MCF 10A (cell line): ENCODE data around the gene GORASP2. TPM values are rescaled to one million over a fixed set of nuclear protein-coding genes. Genes with fewer than 3 reads are reported as not detected.

Experiments used
- BruUV-seq: library from RNA; stranded (reverse); fragments of 400-500 nt; replicated peaks from 2 replicates; lab custom pipeline; 2021; lab: Mats Ljungman, UMichigan
- CTCF ChIA-PET: fragments of 300-600 bp; sonication (Branson Sonifier 250); formaldehyde crosslinking; extraction: SDS; loops from one replicate; lab custom pipeline; 2021; ENCODE audit warnings: antibody characterized with exemption, inconsistent platforms; lab: Yijun Ruan, JAX
- POLR2A ChIA-PET: fragments of 300-600, 350-650 bp; sonication (Branson Sonifier 250); formaldehyde crosslinking; extraction: SDS; loops from one replicate; lab custom pipeline; 2020; ENCODE audit warnings: antibody characterized with exemption, inconsistent platforms; lab: Yijun Ruan, JAX
- DNase-seq: peaks from one replicate; pipeline ENCODE4 v3.0.0-alpha.2; 2018; ENCODE audit not compliant: unreplicated experiment
- H3K27ac Mint-ChIP-seq: one replicate; pipeline ENCODE4 v1.8.0; 2022; ENCODE audit warnings: mild to moderate bottlenecking, low read depth, mixed read lengths; ENCODE audit not compliant: unreplicated experiment
- H3K27me3 Mint-ChIP-seq: one replicate; pipeline ENCODE4 v1.8.0; 2022; ENCODE audit warnings: mixed read lengths; ENCODE audit not compliant: insufficient read depth, unreplicated experiment
- H3K36me3 Mint-ChIP-seq: one replicate; pipeline ENCODE4 v1.8.0; 2022; ENCODE audit warnings: mild to moderate bottlenecking, moderate library complexity, mixed read lengths; ENCODE audit not compliant: insufficient read depth, unreplicated experiment
- H3K4me1 Mint-ChIP-seq: one replicate; pipeline ENCODE4 v1.8.0; 2022; ENCODE audit warnings: mixed read lengths; ENCODE audit not compliant: insufficient read depth, unreplicated experiment
- H3K4me3 Mint-ChIP-seq: one replicate; pipeline ENCODE4 v1.8.0; 2022; ENCODE audit warnings: mild to moderate bottlenecking, moderate library complexity, mixed read lengths; ENCODE audit not compliant: unreplicated experiment
- H3K9me3 Mint-ChIP-seq: one replicate; pipeline ENCODE4 v1.8.0; 2022; ENCODE audit warnings: mixed read lengths; ENCODE audit not compliant: unreplicated experiment
- CTCF ChIP-seq: fragments of 200-600 bp; IDR thresholded peaks from one replicate; pipeline ENCODE4 v1.8.0; 2022; ENCODE audit warnings: antibody characterized with exemption, mild to moderate bottlenecking; ENCODE audit not compliant: unreplicated experiment
- intact Hi-C: fragments of 100-400 bp; cut with micrococcal nuclease; formaldehyde crosslinking; loops from 2 replicates; pipeline ENCODE4 v1.14.1; 2022
- total RNA-seq: library from RNA; stranded (reverse); gene quantifications from 2 replicates; pipeline ENCODE4 v1.2.3, GENCODE V29; 2022

GORASP2 gene
- total RNA-seq, 1 experiment from 2014 or later: 140 TPM

GRCh38 chr2:170928036-170928823 lies 823 bp upstream of the GORASP2 start:
- Mint-ChIP-seq H3K4me1 (peaks cover 29% of the 10 kb centered on the region), H3K36me3 (no peaks in the 10 kb centered on the region), H3K27me3 (no peaks in the 10 kb centered on the region), H3K4me3 (peak overlapping the region; percentile 86), H3K9me3 (peaks cover 9% of the 10 kb centered on the region), H3K27ac (peak overlapping the region; percentile 99)
- ChIA-PET POLR2A (interaction anchor here (0.7 to 4.5 kb wide), 35 partner anchors 8 to 1465 kb away, joined by 3 to 52 read pairs (median 4); partner anchors contain the start of genes DCAF17, GAD1 and METTL8), CTCF (interaction anchor here (0.6 to 2.2 kb wide), 35 partner anchors 8 to 1272 kb away, joined by 3 to 15 read pairs (median 4); partner anchors contain the start of genes DCAF17, GAD1 and METTL8)
- TF ChIP-seq CTCF: no peak
- intact Hi-C loops: loop anchor here (2.0 kb wide), 2 partner anchors 111 to 507 kb away; partner anchors contain the start of genes DCAF17 and GAD1
- TSS peak; percentile 72 for BruUV-seq
- peak; percentile 83 for DNase-seq

DNA sequence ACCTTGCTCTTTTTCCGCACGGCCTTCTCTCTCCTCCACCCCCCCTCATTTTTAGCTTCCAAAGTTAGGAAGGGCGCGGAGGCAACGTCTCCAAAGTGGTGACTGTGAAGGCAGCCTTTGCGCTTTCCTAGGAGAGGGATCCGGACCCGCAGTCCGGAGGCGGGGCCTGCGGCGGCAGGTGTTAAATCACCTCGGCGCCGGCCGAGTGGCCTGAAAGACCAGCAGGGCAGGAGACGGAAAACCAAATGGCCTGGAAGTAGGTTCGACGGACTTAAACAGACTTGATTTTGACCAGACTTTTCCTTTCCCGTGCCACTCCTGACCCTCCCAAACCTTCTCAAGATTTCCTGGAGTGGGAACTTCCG lies 615 bp downstream of the GORASP2 start:
- no peaks in the 10 kb centered on the region for H3K27me3 Mint-ChIP-seq
- H3K9me3 Mint-ChIP-seq: peaks cover 9% of the 10 kb centered on the region
- DNase-seq: peak; percentile 62
- CTCF ChIA-PET: interaction anchor here (0.7 to 2.2 kb wide), 19 partner anchors 9 to 619 kb away, joined by 3 to 15 read pairs (median 5); partner anchors contain the start of gene GAD1
- POLR2A ChIA-PET: interaction anchor here (0.6 to 4.5 kb wide), 24 partner anchors 9 to 757 kb away, joined by 3 to 52 read pairs (median 8); partner anchors contain the start of genes DCAF17, DYNC1I2, GAD1 and METTL8
- peak overlapping the region; percentile 86 for H3K4me3 Mint-ChIP-seq
- peak overlapping the region; percentile 99 for H3K27ac Mint-ChIP-seq
- BruUV-seq: no TSS peak
- peaks cover 1% of the 10 kb centered on the region for H3K36me3 Mint-ChIP-seq
- intact Hi-C loops: loop anchor here (1.0 to 2.0 kb wide), 3 partner anchors 113 to 505 kb away; partner anchors contain the start of genes DCAF17 and GAD1
- H3K4me1 Mint-ChIP-seq: peaks cover 29% of the 10 kb centered on the region
- TF ChIP-seq CTCF: no peak

- Mint-ChIP-seq H3K27me3 (no peaks in the 10 kb centered on the region), H3K4me1 (peaks cover 29% of the 10 kb centered on the region), H3K36me3 (peaks cover 8% of the 10 kb centered on the region), H3K27ac (peak overlapping the region; percentile 99), H3K9me3 (peaks cover 9% of the 10 kb centered on the region), H3K4me3 (peak overlapping the region; percentile 86)
- ChIA-PET CTCF (interaction anchor here (0.6 to 2.2 kb wide), 11 partner anchors 8 to 618 kb away, joined by 3 to 15 read pairs (median 5); no protein-coding TSS in a partner anchor), POLR2A (interaction anchor here (0.6 to 4.5 kb wide), 21 partner anchors 8 to 757 kb away, joined by 3 to 52 read pairs (median 9); partner anchors contain the start of genes DCAF17, DYNC1I2, GAD1 and METTL8)
- TSS peak; percentile 40 for BruUV-seq
- TF ChIP-seq CTCF: no peak
- peak; percentile 63 for DNase-seq
- intact Hi-C loops: loop anchor here (1.0 kb wide), 1 partner anchor 229 kb away; no protein-coding TSS in a partner anchor
Measured at GRCh38 chr2:170930131-170930990, 1.3 kb downstream of the GORASP2 start.
